H1 (cell line): ENCODE data around the gene KCNAB2. TPM values are rescaled to one million over a fixed set of nuclear protein-coding genes. Genes with fewer than 3 reads are reported as not detected.

ENCODE experiments used
- ASH2L ChIP-seq: fragments of 200-600, 300-600 bp; sonication (generic); IDR thresholded peaks from one replicate; pipeline ENCODE4 v1.7.1; 2017; ENCODE audit warnings: low read length
- KDM5A ChIP-seq: fragments of 200-600 bp; IDR thresholded peaks from 2 replicates; pipeline ENCODE4 v1.7.1; 2012; ENCODE audit warnings: mild to moderate bottlenecking, low read length, inconsistent platforms, mixed read lengths
- polyA plus RNA-seq, 7 experiments: library from polyadenylated mRNA; depleted of rRNA in 3 of 7; stranded (reverse) in 5 of 7; unstranded in 2 of 7; fragments of >200 nt in 5 of 7; fragments of 200-250 nt in 2 of 7; gene quantifications; 1 replicate in 5 of 7; 2 replicates in 1 of 7; 4 replicates in 1 of 7; pipeline versions ENCODE4 v1.2.1 to v1.2.3, GENCODE V29; 2011 to 2013; ENCODE audit warnings: missing spikeins in 2 of 7, mixed read lengths in 2 of 7
- total RNA-seq: library from RNA; stranded (reverse); fragmentation: NEBNext Ultra II Directional; extraction: Animal tissue kit (Norgen Biotek cat#: 25700); gene quantifications from 2 replicates; pipeline ENCODE4 v1.2.1, GENCODE V29; 2021

The KCNAB2 gene
- total and polyA plus RNA-seq, 2 of the 8 experiments (the other 6 are each of a cell fraction or from before 2014, with no cell fraction given): 4.5 to 7.0 TPM

DNA sequence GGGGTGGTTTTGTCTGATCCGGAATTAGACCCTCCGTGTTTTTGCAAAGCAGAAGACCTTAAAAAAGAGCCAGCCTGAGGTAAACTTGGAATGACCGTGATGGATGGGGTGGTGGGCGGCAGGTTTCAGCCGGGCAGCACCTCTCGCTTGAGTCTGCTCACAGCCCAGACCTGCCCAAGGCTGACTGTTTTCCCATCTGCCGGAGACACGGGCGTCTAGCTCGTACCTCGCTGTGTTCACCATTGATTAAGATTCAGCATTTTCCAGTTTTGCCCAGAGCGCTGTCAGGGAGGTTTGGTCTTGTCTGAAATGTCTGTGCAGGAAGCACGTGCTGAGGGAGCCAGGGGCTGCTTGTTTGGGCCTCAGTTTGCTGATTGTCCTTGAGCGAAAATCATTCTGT, 591 bp downstream of the KCNAB2 start (continued):
- TF ChIP-seq ASH2L: no peak
- TF ChIP-seq KDM5A: no peak
